ENCODE data around the gene C3orf22. TPM values are rescaled to one million over a fixed set of nuclear protein-coding genes. Genes with fewer than 3 reads are reported as not detected.

The C3orf22 gene
- total and polyA plus RNA-seq, 9 of the 15 experiments (the other 6 are each of a cell fraction or from before 2014, with no cell fraction given): not detected

- POLR2A ChIA-PET: interaction anchor here (0.7 kb wide), 1 partner anchor 325 kb away, joined by 3 read pairs; no protein-coding TSS in a partner anchor
- Histone ChIP-seq H3K9me1 (ENCODE audit: control insufficient read depth, insufficient read depth, low read length) (no peaks in the 10 kb centered on the region), H3K27me3 (ENCODE audit: control insufficient read depth in 2 of 2, insufficient read depth in 2 of 2, low read length in 2 of 2) (peaks cover 2 to 58% of the 10 kb centered on the region in 2 experiments; a peak in 2 of 5 replicates), H2AFZ (ENCODE audit: low read depth, low read length) (no peak overlapping the region), H3K79me2 (ENCODE audit: control insufficient read depth, insufficient read depth, low read length) (no peaks in the 10 kb centered on the region), H3K4me3 (no peak overlapping the region), H3K4me1 (replicated peaks in 1 of 2; ENCODE audit: control insufficient read depth in 2 of 2, insufficient read depth in 2 of 2, low read length in 2 of 2) (no peaks in the 10 kb centered on the region), H3K27ac (ENCODE audit: extremely low read depth, low read depth, low read length) (no peak overlapping the region), H3K9me3 (replicated peaks; ENCODE audit: control insufficient read depth, insufficient read depth, low read depth, low read length) (no peaks in the 10 kb centered on the region), H3K4me2 (ENCODE audit: insufficient read depth, low read length) (no peak overlapping the region), H3K9ac (ENCODE audit: insufficient read depth in 1 of 2, low read depth in 2 of 2, low read length in 2 of 2) (no peak overlapping the region), H4K20me1 (replicated peaks; ENCODE audit: control insufficient read depth, insufficient read depth, low read length) (peaks cover 4% of the 10 kb centered on the region; the same call in 1 of the 2 replicates), H3K36me3 (ENCODE audit: control insufficient read depth, insufficient read depth, low read length) (no peaks in the 10 kb centered on the region)
- in situ Hi-C loops (cut with MboI): no loop called here
- CTCF ChIA-PET (ENCODE audit: low intra/inter-chr PET ratio): no interaction called here
- FAIRE-seq: no peak
- ATAC-seq: no peak
- WGBS (ENCODE audit: insufficient coverage, low coverage, missing lambda C conversion rate): 2% methylated on average over 13 of the region's 19 CpGs
- intact Hi-C loops (cut with micrococcal nuclease): no loop called here
- no TSS peak for BruUV-seq (replicated peaks)
- no peak for DNase-seq (ENCODE audit: extremely low read depth in 1 of 4, low spot score in 3 of 4)
- TF ChIP-seq MAX (CRISPR knock-in tag; IDR thresholded peaks at IDR 0.05) (no peak), NR2C1 (IDR thresholded peaks at IDR 0.05) (no peak), NR2C1 (tag; IDR thresholded peaks at IDR 0.05) (no peak), ZNF354B (CRISPR knock-in tag; IDR thresholded peaks at IDR 0.05) (no peak), RFX7 (CRISPR knock-in tag; IDR thresholded peaks at IDR 0.05) (no peak), ZNF253 (CRISPR knock-in tag; conservative IDR thresholded peaks at IDR 0.05) (no peak), HMBOX1 (IDR thresholded peaks at IDR 0.05) (no peak), FOXK2 (conservative IDR thresholded peaks at IDR 0.05 in 1 of 2, IDR thresholded peaks at IDR 0.05 in 1 of 2; ENCODE audit: low read depth in 2 of 2) (no peak), RERE (CRISPR knock-in tag; IDR thresholded peaks at IDR 0.05; ENCODE audit: borderline replicate concordance) (no peak), LARP7 (IDR thresholded peaks at IDR 0.05) (no peak), SMAD2 (IDR thresholded peaks at IDR 0.05; ENCODE audit: low read depth, low read length) (no peak), ZNF551 (CRISPR knock-in tag; IDR thresholded peaks at IDR 0.05) (no peak)
- TF ChIP-seq, protein P1, sequence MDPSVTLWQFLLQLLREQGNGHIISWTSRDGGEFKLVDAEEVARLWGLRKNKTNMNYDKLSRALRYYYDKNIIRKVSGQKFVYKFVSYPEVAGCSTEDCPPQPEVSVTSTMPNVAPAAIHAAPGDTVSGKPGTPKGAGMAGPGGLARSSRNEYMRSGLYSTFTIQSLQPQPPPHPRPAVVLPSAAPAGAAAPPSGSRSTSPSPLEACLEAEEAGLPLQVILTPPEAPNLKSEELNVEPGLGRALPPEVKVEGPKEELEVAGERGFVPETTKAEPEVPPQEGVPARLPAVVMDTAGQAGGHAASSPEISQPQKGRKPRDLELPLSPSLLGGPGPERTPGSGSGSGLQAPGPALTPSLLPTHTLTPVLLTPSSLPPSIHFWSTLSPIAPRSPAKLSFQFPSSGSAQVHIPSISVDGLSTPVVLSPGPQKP (CRISPR knock-in tag; IDR thresholded peaks at IDR 0.05): no peak
- TF ChIP-seq, protein P2, sequence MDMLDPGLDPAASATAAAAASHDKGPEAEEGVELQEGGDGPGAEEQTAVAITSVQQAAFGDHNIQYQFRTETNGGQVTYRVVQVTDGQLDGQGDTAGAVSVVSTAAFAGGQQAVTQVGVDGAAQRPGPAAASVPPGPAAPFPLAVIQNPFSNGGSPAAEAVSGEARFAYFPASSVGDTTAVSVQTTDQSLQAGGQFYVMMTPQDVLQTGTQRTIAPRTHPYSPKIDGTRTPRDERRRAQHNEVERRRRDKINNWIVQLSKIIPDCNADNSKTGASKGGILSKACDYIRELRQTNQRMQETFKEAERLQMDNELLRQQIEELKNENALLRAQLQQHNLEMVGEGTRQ (CRISPR knock-in tag; IDR thresholded peaks at IDR 0.05): no peak
Observed at GRCh38 chr3:126553284-126554084, 5.2 kb downstream of the C3orf22 start.

Measured in K562 (cell line).